Nucleus accumbens (tissue), 56 donors: Measurements from ENCODE around the gene SLC22A12.

Experiments used
- DNase-seq, 56 donors: peaks; one replicate each; lab custom pipeline; 2025; lab: John Stamatoyannopoulos, UW

SLC22A12 gene

DNA sequence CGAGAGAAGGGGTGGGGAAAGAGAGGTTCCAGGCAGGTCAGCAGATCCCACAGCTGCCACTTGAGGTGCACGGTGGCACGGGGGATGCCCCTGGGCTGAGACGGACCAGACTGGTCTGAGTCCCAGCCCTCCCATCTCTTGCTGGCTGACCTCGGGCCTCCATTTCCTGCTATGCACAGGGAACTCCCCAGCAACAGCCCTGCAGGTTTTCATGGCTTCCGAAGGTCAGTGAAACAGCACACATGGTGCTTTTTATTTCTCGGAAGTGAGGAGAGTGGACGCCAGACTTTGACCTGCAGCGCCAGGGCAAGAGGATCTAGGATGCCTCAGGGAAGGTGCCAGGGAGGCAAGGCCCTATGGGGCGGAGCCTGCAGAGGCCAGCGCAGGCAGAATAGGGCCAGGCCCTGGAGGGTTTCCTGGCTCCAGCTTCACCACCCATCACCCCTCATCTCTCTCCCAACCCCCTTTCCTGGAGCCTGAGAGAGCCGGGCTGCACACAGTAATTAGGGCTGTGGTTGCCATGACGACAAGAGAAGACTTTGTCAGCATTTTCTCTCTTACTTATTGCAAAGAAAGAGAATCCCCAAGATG, 29.5 kb downstream of the SLC22A12 start:
- peak in 25 of 56 donors; percentile 14 to 64 (median 34) for DNase-seq

DNA sequence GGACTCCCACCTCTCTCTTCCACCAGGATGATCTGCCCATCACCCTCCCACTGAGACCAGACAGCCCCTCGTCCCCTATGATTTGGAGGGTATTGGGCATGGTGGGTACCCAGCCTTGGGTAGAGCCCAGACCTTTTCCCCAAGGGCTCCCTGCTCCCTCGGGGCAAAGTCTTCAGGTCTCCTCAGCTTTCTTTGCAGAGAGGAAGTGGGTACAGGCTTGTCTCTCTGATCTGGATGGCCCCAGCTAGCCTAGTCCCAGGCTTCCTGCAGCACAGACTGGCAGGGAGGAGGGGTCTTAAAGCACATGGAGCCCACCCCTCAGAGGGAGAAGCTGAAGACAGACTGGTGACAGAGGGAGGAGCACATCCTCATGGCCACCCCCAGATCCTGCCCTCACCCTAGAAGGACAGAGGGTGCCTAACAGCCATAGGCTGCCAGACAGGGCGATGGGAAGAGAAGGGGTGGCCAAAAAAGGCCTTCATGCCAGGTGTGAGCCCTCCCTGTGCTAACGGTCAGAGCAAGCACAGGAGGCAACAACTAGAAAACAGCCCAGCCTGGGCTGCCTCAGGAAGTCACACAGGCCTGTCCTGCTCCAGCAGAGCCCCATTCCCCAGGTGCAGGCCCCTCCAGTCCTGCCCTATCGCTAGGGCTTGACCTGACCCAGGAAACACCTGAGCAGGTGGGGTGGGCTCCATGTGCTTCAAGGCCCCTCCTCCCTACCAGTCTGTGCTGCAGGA, 30.4 kb downstream of the SLC22A12 start:
- DNase-seq = no peak

DNA sequence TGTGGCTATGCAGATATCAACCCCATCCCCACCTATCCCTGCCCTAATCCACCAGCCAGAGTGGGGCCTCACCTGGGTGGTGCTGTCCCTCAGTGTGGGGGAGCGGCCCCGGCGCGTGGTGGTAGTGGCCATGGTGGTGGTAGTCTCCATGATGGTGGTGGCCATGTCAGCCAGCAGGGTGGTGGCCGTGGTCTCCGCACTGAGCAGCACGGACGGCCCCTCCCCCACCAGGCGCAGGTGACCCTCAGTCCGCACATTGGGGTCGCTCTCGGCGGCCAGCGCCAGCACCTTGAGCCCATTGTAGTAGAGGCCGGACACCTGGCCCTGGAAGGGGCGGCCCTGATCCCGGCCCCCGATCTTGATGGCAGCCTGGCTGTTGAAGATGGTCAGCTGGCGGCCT, 31.7 kb downstream of the SLC22A12 start:
- DNase-seq = no peak

GRCh38 chr11:64624883-64625481, 34.0 kb downstream of the SLC22A12 start:
- DNase-seq = no peak

- no peak for DNase-seq
Measured at GRCh38 chr11:64626637-64627036, 35.6 kb downstream of the SLC22A12 start.

DNA sequence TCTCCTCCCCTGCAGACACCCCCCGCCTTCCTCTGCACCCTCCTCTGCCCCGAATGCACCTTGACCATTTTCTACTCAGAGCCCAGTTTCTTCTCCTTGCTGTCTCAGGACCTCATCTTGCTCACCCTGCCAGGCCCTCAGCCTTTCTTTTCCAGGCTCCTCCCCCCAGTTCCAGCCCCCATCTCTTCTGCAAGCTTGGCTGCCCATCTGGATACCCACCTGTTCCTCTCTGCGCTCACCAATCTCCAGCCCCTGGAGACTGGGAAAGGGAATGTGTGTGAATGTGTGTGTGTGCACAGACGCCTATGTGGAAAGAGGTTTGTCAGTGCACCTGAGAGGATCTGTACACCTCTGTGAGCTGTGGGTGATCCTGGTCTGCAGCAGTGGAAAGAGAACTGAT, 36.4 kb downstream of the SLC22A12 start:
- DNase-seq = no peak

GRCh38 chr11:64628596-64628995, 37.6 kb downstream of the SLC22A12 start:
- no peak for DNase-seq

GRCh38 chr11:64629103-64629502, 38.1 kb downstream of the SLC22A12 start:
- no peak for DNase-seq

DNA sequence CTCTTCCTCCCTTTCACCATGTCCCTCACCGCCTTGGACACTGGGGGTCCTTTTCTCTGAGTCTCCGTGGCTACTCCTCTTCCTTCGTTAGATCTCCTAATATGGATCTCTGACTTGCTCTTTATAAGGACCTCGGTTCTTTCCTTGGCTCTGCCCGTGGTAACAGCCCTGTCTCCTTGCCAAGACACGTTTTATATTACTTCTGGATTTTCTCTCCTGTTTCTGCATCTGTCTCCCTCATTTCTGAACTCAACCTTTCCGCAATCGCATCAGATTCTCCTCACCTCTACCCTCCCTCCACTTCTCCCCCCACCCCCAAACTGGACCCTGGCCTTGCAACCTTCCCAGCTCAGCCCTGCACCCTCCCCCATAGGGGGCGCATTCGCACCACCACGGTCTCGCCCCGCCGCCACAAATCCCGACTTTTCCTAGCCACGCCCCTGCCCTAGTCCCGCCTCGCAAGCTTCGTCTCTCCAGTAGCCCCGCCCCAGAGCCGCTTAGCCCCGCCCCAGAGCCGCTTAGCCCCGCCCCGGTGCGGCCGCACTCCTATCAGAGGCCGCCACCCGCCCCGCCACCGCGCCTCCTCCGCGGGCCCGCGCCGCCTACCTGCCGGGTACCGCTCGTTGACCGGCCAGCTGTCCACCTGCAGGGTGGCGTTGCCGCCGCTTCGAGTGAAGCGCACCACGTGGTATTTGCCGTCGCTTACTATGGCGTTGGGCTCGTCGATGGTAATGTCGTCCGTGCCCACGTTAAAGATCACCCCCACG, 39.0 kb downstream of the SLC22A12 start:
- peak in 1 of 56 donors; percentile 24 for DNase-seq

GRCh38 chr11:64631675-64632074, 40.7 kb downstream of the SLC22A12 start:
- DNase-seq = no peak

DNA sequence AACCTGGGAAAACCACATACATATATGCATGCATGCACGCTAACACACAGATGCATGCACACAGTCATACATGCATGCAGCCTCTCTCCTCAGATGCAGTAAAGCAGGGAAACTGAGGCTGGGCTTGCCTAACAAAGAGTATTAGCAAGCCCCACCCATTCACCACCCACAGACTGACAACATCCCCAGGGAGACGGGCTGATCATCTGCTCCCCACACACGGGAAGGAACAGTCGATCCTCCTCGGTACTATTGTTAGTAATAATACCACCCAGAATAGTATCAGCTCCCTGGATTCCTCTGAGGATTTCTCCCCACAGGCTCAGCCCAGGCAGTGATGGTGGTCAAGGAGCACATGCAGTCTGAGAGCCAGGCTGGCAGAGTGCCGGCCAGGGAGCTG, 41.2 kb downstream of the SLC22A12 start:
- peak in 28 of 56 donors; percentile 16 to 83 (median 54) for DNase-seq

DNA sequence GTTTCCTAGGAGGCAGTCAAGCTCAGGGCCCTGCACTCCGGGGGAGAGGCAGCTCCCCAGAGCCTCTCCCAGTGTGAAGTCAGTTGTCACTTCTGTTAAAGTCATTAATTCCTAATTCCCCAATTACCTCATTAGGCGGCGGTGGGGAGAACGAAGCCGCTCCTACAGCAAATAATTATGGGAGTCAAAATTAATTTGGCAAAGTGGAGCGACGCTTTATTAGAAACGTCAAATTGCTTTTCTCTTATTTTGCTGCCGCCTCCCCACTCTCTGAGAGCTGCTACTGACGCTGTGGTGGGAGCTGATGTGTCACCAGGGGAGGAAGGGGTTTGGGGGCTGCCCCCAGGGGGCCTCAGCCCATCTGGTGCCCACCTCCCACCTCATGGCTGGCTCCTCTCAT, 41.6 kb downstream of the SLC22A12 start:
- DNase-seq = peak in 19 of 56 donors; percentile 37 to 74 (median 53)

DNA sequence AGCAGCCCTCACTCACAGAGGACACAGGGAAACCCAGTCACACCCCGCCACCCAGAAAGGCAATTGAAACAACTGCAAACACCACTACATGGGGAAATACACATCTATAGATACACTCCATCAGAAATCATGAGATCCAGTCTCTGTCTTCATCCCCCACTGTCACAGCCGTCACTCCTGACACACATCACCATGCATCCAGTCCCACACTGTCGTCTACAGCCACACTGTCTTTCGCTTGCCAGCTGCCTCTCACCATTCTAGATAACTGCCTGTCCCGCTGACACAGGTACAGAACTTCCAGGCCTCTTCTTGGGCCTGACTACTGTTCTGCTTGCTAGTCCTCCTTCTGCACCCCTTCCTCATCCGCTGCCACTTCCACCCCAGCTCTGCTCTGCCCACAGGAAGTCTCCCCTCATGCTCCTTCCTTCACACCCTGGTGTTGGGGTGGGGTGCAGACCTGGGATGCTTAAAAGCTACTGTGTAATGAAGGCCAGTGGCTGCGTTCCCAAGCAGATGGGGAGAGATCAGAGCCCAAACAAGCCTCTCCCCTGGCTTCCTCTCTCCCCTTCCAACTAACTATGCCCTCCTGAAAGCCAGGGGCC, 42.6 kb downstream of the SLC22A12 start:
- DNase-seq = no peak

- DNase-seq = peak in 3 of 56 donors; percentile 18 to 48 (median 22)
Measured at GRCh38 chr11:64637334-64638017, 46.5 kb downstream of the SLC22A12 start.

- DNase-seq = peak in 1 of 56 donors; percentile 22
Measured at GRCh38 chr11:64638018-64638665, 47.1 kb downstream of the SLC22A12 start.

DNA sequence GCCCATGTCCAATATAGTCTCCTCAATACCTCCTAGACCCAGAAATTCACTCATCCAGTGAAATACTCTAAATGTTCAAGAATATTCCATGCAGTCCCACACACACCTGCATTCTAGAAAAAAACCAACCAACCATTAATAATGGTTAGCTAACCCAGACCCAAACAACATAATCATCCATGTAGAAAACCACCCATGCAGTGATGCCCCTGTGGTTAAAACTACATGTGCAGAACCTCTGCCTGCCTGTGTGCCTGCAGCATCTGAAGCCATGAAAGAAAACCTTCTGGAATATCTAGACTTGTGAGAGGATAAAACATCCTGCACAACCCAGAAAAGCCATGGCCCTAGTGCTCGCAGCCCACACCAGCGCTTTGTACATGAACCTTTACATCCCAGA, 47.8 kb downstream of the SLC22A12 start:
- no peak for DNase-seq

GRCh38 chr11:64639885-64640284, 48.9 kb downstream of the SLC22A12 start:
- no peak for DNase-seq

GRCh38 chr11:64641596-64642417, 50.8 kb downstream of the SLC22A12 start:
- DNase-seq = no peak

DNA sequence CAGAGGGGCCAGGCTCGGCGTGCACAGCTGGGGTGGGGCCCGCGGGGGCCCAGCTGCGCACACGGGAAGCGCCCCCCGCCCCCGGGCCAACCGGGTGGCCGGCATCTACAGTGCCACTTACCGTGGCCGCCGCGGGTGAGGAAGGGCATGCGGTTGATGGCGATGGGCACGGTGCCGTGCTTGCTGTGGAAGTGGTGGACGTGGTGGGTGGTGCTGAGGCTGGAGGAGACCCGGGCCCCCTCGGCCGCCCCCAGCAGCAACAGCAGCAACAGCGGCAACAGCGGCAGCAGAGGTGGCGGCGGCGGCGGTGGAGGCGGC, 51.4 kb downstream of the SLC22A12 start:
- DNase-seq = no peak
